Measurements from ENCODE around the gene SPOP.

SPOP gene

DNA sequence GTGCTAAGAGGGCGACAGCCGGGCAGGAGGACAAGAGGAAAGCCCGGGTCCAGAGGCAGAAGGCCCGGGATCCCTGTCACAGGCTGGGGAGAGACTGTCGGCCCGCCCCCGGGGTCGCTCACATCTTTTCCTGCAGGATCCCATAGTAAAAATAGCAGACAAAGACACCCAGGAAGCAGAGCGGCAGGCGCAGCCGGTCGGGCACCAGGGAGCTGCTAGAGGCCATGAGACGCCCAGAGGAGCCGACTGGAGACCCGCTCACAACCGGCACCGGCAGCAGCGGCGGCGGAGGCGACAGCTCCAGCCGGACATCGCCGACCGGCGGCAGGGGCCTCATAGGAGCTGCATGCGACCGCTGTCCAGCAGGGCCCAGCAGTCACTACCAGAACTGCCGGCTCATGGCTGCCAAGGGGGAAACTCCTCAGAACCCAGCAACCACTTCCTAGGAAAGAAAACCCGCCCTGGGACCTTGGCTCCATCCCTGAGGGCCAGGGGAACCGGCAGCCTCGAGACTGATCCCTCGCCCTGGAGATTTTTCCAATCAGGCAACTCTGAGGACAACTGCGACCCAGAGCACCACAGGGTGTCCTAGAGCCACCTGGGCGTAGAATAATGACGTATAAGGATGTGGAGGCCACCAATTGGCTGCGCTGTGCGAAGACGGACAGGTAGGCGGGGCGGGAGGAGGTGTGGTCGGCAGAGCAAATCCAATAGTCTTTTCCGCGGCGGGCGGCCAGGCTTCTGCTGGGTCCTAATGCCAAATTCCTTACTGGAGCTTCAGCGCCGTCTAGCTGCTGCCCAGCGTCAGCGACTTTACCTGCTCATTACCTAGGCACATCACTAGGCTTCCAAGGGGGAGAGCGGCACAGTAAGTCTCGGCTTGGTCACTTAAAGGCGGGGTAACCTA is 30.0 kb upstream of the SPOP start, which contains the start of gene SLC35B1 (continued):
- TF ChIP-seq, protein P1, sequence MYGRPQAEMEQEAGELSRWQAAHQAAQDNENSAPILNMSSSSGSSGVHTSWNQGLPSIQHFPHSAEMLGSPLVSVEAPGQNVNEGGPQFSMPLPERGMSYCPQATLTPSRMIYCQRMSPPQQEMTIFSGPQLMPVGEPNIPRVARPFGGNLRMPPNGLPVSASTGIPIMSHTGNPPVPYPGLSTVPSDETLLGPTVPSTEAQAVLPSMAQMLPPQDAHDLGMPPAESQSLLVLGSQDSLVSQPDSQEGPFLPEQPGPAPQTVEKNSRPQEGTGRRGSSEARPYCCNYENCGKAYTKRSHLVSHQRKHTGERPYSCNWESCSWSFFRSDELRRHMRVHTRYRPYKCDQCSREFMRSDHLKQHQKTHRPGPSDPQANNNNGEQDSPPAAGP (tag by site-specific recombination; IDR thresholded peaks at IDR 0.05), result peak; percentile 68; the same call in 1 of the 2 replicates
- TF ChIP-seq ZNF169 (tag by site-specific recombination; IDR thresholded peaks at IDR 0.05) (no peak), ZNF335 (tag by site-specific recombination; conservative IDR thresholded peaks at IDR 0.05) (peak; percentile 100), ZBTB21 (tag by site-specific recombination; IDR thresholded peaks at IDR 0.05) (peak; percentile 79; the same call in 1 of the 2 replicates), ZBTB8A (tag by site-specific recombination; IDR thresholded peaks at IDR 0.05) (peak; percentile 48; the same call in 1 of the 2 replicates), ZNF629 (tag by site-specific recombination; IDR thresholded peaks at IDR 0.05) (peak; percentile 92), ZNF561 (tag by site-specific recombination; IDR thresholded peaks at IDR 0.05; ENCODE audit: borderline replicate concordance) (peak; percentile 50; the same call in 1 of the 2 replicates), ZNF558 (tag by site-specific recombination; IDR thresholded peaks at IDR 0.05) (peak; percentile 46; the same call in 1 of the 2 replicates), ZNF274 (IDR thresholded peaks at IDR 0.05; ENCODE audit: low read length) (no peak), ZNF274 (tag by site-specific recombination; IDR thresholded peaks at IDR 0.05; ENCODE audit: borderline replicate concordance) (no peak), GFI1B (tag by site-specific recombination; IDR thresholded peaks at IDR 0.05) (no peak), SP2 (tag by site-specific recombination; IDR thresholded peaks at IDR 0.05) (peak; percentile 97), KLF8 (tag by site-specific recombination; IDR thresholded peaks at IDR 0.05) (peak; percentile 97), ZNF324 (tag by site-specific recombination; IDR thresholded peaks at IDR 0.05) (peak; percentile 89; the same call in 1 of the 2 replicates), SALL2 (tag by site-specific recombination; IDR thresholded peaks at IDR 0.05; ENCODE audit: borderline replicate concordance) (no peak), KLF1 (tag by site-specific recombination; IDR thresholded peaks at IDR 0.05) (peak; percentile 76), HOXD13 (CRISPR knock-in tag; IDR thresholded peaks at IDR 0.05; ENCODE audit: borderline replicate concordance) (no peak), ZNF24 (tag by site-specific recombination; IDR thresholded peaks at IDR 0.05) (peak; percentile 70), SP7 (tag by site-specific recombination; IDR thresholded peaks at IDR 0.05) (peak; percentile 82), BCL11B (tag by site-specific recombination; IDR thresholded peaks at IDR 0.05; ENCODE audit: low read depth) (no peak), ZNF423 (tag by site-specific recombination; IDR thresholded peaks at IDR 0.05) (no peak)
- TF ChIP-seq, protein P2, sequence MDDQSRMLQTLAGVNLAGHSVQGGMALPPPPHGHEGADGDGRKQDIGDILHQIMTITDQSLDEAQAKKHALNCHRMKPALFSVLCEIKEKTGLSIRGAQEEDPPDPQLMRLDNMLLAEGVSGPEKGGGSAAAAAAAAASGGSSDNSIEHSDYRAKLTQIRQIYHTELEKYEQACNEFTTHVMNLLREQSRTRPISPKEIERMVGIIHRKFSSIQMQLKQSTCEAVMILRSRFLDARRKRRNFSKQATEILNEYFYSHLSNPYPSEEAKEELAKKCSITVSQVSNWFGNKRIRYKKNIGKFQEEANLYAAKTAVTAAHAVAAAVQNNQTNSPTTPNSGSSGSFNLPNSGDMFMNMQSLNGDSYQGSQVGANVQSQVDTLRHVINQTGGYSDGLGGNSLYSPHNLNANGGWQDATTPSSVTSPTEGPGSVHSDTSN (CRISPR knock-in tag; IDR thresholded peaks at IDR 0.05), result peak; percentile 40; the same call in 1 of the 2 replicates
- TF ChIP-seq, protein P3, sequence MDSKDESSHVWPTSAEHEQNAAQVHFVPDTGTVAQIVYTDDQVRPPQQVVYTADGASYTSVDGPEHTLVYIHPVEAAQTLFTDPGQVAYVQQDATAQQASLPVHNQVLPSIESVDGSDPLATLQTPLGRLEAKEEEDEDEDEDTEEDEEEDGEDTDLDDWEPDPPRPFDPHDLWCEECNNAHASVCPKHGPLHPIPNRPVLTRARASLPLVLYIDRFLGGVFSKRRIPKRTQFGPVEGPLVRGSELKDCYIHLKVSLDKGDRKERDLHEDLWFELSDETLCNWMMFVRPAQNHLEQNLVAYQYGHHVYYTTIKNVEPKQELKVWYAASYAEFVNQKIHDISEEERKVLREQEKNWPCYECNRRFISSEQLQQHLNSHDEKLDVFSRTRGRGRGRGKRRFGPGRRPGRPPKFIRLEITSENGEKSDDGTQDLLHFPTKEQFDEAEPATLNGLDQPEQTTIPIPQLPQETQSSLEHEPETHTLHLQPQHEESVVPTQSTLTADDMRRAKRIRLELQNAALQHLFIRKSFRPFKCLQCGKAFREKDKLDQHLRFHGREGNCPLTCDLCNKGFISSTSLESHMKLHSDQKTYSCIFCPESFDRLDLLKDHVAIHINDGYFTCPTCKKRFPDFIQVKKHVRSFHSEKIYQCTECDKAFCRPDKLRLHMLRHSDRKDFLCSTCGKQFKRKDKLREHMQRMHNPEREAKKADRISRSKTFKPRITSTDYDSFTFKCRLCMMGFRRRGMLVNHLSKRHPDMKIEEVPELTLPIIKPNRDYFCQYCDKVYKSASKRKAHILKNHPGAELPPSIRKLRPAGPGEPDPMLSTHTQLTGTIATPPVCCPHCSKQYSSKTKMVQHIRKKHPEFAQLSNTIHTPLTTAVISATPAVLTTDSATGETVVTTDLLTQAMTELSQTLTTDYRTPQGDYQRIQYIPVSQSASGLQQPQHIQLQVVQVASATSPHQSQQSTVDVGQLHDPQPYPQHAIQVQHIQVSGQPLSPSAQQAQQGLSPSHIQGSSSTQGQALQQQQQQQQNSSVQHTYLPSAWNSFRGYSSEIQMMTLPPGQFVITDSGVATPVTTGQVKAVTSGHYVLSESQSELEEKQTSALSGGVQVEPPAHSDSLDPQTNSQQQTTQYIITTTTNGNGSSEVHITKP (tag by site-specific recombination; IDR thresholded peaks at IDR 0.05), result peak; percentile 86
- TF ChIP-seq, protein P4, sequence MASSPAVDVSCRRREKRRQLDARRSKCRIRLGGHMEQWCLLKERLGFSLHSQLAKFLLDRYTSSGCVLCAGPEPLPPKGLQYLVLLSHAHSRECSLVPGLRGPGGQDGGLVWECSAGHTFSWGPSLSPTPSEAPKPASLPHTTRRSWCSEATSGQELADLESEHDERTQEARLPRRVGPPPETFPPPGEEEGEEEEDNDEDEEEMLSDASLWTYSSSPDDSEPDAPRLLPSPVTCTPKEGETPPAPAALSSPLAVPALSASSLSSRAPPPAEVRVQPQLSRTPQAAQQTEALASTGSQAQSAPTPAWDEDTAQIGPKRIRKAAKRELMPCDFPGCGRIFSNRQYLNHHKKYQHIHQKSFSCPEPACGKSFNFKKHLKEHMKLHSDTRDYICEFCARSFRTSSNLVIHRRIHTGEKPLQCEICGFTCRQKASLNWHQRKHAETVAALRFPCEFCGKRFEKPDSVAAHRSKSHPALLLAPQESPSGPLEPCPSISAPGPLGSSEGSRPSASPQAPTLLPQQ (tag by site-specific recombination; IDR thresholded peaks at IDR 0.05), result peak; percentile 64; the same call in 1 of the 2 replicates
- TF ChIP-seq, protein P5, sequence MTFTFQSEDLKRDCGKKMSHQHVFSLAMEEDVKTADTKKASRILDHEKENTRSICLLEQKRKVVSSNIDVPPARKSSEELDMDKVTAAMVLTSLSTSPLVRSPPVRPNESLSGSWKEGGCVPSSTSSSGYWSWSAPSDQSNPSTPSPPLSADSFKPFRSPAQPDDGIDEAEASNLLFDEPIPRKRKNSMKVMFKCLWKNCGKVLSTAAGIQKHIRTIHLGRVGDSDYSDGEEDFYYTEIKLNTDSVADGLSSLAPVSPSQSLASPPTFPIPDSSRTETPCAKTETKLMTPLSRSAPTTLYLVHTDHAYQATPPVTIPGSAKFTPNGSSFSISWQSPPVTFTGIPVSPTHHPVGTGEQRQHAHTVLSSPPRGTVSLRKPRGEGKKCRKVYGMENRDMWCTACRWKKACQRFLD (tag by site-specific recombination; IDR thresholded peaks at IDR 0.05), result peak; percentile 84; the same call in 1 of the 2 replicates
- TF ChIP-seq, protein P6, sequence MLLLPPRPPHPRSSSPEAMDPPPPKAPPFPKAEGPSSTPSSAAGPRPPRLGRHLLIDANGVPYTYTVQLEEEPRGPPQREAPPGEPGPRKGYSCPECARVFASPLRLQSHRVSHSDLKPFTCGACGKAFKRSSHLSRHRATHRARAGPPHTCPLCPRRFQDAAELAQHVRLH (tag by site-specific recombination; IDR thresholded peaks at IDR 0.05), result peak; percentile 87
- TF ChIP-seq, protein P7, sequence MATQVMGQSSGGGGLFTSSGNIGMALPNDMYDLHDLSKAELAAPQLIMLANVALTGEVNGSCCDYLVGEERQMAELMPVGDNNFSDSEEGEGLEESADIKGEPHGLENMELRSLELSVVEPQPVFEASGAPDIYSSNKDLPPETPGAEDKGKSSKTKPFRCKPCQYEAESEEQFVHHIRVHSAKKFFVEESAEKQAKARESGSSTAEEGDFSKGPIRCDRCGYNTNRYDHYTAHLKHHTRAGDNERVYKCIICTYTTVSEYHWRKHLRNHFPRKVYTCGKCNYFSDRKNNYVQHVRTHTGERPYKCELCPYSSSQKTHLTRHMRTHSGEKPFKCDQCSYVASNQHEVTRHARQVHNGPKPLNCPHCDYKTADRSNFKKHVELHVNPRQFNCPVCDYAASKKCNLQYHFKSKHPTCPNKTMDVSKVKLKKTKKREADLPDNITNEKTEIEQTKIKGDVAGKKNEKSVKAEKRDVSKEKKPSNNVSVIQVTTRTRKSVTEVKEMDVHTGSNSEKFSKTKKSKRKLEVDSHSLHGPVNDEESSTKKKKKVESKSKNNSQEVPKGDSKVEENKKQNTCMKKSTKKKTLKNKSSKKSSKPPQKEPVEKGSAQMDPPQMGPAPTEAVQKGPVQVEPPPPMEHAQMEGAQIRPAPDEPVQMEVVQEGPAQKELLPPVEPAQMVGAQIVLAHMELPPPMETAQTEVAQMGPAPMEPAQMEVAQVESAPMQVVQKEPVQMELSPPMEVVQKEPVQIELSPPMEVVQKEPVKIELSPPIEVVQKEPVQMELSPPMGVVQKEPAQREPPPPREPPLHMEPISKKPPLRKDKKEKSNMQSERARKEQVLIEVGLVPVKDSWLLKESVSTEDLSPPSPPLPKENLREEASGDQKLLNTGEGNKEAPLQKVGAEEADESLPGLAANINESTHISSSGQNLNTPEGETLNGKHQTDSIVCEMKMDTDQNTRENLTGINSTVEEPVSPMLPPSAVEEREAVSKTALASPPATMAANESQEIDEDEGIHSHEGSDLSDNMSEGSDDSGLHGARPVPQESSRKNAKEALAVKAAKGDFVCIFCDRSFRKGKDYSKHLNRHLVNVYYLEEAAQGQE (tag by site-specific recombination; IDR thresholded peaks at IDR 0.05), result peak; percentile 98
